ENCODE measurements around the gene YEATS2.

The YEATS2 gene

DNA sequence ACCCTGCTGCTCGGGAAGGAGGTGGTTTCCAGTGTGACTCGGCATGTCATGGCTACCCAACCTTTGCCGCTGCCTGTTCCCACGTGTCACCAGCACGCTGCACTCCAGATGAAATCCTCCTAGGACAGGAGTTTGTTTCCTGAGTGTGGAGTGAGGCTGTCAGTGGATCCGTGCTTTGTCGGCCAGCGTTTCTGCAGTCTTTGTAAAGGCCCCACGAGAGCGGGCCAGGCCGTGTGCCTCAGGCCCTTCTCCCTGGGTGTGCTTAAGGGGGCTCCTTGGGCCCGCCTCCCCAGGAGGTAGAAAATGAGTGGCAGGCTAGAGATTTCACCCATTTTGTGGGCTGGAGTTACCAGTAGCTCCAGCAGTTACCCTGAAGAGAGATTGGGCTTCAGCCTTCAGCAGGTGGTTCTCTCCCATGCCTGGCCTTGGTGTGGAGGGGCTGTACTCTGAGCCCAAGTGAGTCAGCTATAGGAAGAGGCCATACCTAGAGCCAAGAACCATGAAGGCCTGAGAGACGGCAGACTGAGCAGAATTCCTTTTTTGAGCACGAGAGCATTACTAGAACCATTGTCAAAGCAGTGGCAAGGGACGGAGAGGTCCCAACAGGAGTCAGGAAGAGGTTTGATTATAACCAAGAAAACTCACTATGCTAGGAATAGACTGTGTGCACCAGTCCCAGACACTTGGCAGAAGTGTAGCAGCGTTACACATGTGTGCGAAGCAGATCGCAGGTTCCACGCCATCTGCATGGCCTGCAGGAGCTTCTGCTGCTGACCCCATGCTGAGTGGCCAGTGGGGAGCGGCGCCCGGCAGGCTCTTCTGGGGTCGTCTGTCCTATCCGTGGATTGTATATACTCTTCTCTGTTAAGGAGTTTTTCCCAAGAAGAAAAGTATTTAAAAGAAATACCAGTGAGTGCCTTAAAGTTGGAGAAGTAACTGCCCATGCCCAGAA is 113.3 kb downstream of the YEATS2 start:
- Histone ChIP-seq H3K27ac (no peak overlapping the region), H3K4me3 (no peak overlapping the region)
- no peak for TF ChIP-seq CTCF (IDR thresholded peaks at IDR 0.05)
- DNase-seq (ENCODE audit: low spot score): no peak

DNA sequence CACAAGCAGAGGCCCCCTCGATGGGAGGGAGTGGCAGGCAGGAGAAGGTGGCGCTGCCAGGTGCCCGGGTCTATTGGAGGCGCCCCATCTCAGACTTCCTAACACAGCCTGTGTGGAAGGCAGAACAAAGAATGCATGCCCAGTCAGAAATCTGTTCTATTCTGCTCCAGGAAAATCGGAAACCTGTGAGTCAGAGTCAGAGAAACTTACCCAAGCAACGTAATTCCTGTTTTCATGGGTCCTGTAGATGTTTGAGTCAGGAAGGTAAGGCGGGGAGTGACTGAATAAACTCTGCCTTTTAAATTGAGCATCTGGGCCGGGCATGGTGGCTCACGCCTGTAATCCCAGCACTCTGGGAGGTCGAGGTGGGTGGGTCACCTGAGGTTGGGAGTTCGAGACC is 114.0 kb downstream of the YEATS2 start:
- TF ChIP-seq CTCF (IDR thresholded peaks at IDR 0.05): no peak
- Histone ChIP-seq H3K27ac (no peak overlapping the region), H3K4me3 (no peak overlapping the region)
- no peak for DNase-seq (ENCODE audit: low spot score)

DNA sequence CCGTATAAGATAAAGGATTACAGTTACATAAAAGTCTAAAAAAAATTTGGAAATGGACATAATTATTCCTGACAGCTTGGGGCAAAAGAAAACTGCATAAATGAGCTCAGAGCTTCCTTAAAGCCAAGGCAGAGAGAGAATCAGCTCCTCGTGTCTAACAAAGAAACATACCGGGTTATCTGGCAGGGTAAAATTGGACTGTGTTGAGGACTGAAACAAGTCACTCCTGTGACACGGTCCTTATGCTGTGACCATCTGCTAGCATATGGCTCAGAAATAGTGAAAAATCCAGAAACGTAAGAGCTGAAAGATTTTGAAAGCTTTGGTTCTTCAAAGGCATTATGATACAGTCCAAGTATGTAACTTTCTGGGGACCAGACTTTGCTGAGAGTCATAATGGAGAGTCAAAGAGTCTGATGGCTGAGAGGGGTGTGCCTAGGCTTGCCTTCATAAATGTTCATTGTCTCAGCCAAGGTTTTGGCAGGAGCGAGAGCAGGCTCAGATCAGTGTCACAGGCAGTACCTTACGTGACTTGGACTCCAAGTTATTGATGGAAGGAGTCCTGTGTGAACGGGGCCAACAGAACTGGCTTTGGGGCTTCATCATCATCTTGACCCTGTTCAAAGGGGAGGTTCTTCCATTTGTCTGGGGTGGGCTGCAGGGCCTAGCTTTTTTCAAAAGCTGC is 115.3 kb downstream of the YEATS2 start:
- Histone ChIP-seq H3K4me3 (no peak overlapping the region), H3K27ac (no peak overlapping the region)
- no peak for DNase-seq (ENCODE audit: low spot score)
- TF ChIP-seq CTCF (IDR thresholded peaks at IDR 0.05): no peak

DNA sequence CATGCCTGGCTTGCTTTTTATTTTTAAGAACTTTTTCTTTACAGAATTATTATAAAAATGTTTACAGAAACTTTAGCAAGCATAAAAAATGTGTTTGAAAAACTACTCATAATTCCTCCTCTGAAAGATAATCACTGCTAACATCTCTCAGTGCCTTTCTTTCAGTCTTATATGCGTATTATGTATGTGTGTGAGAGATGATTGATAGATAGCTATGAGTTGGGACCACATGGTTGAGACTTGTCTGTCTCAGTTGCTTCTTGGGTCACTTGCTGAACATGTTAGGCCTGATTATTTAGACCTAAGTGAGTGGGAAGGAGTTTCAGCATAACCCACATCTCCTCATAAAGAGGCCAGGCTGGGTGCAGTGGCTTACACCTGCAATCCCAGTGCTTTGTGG is 116.6 kb downstream of the YEATS2 start:
- DNase-seq (ENCODE audit: low spot score): no peak
- H3K27ac ChIP-seq: no peak overlapping the region
- TF ChIP-seq CTCF (IDR thresholded peaks at IDR 0.05): no peak
- H3K4me3 ChIP-seq: no peak overlapping the region

GRCh38 chr3:183815563-183815940 is 118.0 kb downstream of the YEATS2 start:
- DNase-seq (ENCODE audit: low spot score): no peak
- TF ChIP-seq CTCF (IDR thresholded peaks at IDR 0.05): no peak
- no peak overlapping the region for H3K27ac ChIP-seq
- no peak overlapping the region for H3K4me3 ChIP-seq

DNA sequence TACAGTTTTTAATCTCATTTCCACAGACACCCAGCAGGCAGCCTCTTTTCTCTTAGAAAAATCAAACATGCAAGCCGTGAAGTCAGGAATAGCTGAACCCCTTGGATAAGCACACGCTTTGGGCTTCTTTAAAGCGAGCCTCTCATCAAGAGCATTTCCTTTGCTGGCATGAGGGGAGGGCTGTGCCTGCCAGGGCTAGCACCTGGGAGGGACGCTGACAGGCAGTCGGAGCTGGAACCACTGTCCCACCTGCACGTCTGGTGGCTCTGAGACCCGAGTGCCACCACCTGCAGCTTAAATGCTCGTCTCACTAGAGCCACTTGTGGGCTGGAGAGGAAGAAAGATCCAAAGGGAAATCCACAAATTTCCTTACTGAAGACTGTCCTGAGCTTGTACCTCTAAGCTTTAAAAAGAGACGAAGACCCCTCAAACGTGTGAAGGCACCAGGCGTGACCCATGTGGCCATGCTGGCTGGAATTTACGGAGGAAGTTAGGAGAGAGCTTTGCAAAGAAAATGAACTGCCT is 118.4 kb downstream of the YEATS2 start:
- TF ChIP-seq CTCF (IDR thresholded peaks at IDR 0.05): no peak

More for the DNA sequence above, 118.4 kb downstream of the YEATS2 start:
- DNase-seq (ENCODE audit: low spot score): no peak
- Histone ChIP-seq H3K4me3 (no peak overlapping the region), H3K27ac (no peak overlapping the region)
